Endothelial cell of hepatic sinusoid (primary cell): ENCODE results near the gene ABLIM2.

ENCODE experiments used
- in situ Hi-C: cut with HindIII; loops from 2 replicates; pipeline ENCODE4 v1.10.0; 2017; ENCODE audit warnings: low sequenced_read_pairs

Gene ABLIM2

GRCh38 chr4:8090744-8091301 is 67.8 kb downstream of the ABLIM2 start:
- in situ Hi-C loops = no loop called here

GRCh38 chr4:8090312-8090711 is 68.3 kb downstream of the ABLIM2 start:
- in situ Hi-C loops = no loop called here

GRCh38 chr4:8089862-8090261 is 68.8 kb downstream of the ABLIM2 start:
- in situ Hi-C loops = no loop called here

- in situ Hi-C loops = no loop called here
Observed at GRCh38 chr4:8088966-8089491, 69.6 kb downstream of the ABLIM2 start.

GRCh38 chr4:8087921-8088495 is 70.6 kb downstream of the ABLIM2 start:
- in situ Hi-C loops = no loop called here

- in situ Hi-C loops = no loop called here
Observed at GRCh38 chr4:8086783-8087445, 71.7 kb downstream of the ABLIM2 start.

- in situ Hi-C loops = no loop called here
Observed at GRCh38 chr4:8085491-8086117, 73.0 kb downstream of the ABLIM2 start.

- in situ Hi-C loops = no loop called here
Observed at GRCh38 chr4:8084712-8085490, 73.7 kb downstream of the ABLIM2 start.

GRCh38 chr4:8084031-8084660 is 74.5 kb downstream of the ABLIM2 start:
- in situ Hi-C loops = no loop called here

- in situ Hi-C loops = no loop called here
Observed at GRCh38 chr4:8083086-8083825, 75.4 kb downstream of the ABLIM2 start.

- in situ Hi-C loops = no loop called here
Observed at GRCh38 chr4:8082517-8083055, 76.0 kb downstream of the ABLIM2 start.

- in situ Hi-C loops = no loop called here
Observed at GRCh38 chr4:8081621-8082516, 76.7 kb downstream of the ABLIM2 start.

- in situ Hi-C loops = no loop called here
Observed at GRCh38 chr4:8081171-8081570, 77.4 kb downstream of the ABLIM2 start.

- in situ Hi-C loops = no loop called here
Observed at GRCh38 chr4:8080754-8081065, 77.9 kb downstream of the ABLIM2 start.

- in situ Hi-C loops = no loop called here
Observed at GRCh38 chr4:8079916-8080753, 78.5 kb downstream of the ABLIM2 start.

- in situ Hi-C loops = no loop called here
Observed at GRCh38 chr4:8079031-8079885, 79.4 kb downstream of the ABLIM2 start.

- in situ Hi-C loops = no loop called here
Observed at GRCh38 chr4:8078610-8079015, 80.0 kb downstream of the ABLIM2 start.
